ENCODE data around the gene ARFGAP1. TPM values are rescaled to one million over a fixed set of nuclear protein-coding genes. Genes with fewer than 3 reads are reported as not detected.

The ARFGAP1 gene
- total RNA-seq, 1 donor from 2014 or later, result 30.9 TPM

DNA sequence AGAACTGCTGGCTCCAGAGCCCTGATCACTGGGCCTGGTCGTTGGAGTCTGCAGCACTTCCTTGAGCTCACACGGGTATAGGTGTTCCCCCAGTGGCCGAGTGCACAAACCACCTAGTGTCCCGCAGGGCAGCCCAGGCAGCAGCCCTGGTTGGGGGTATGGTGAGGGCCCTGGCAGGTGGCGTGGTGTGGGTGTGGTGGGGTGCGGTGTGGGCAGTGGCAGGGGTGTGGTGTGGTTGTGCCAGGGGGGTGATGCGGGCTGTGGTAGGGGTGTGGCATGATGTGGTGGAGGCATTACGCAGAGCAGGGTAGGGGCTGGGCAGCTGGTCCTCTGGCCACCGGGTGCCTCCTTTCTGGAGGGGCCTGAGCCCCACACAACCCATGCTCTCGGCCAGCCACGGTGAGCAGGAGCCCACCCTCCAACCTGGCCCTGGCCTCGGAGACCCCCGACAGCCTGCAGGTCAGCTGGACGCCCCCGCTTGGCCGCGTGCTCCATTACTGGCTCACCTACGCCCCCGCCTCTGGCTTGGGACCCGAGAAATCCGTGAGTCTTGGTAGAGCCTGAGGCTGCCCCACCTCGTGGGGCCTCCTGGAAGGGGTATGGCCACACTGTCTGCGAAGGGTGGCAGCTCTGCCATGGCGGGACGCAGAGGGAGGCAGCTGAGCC is 40.9 kb downstream of the ARFGAP1 start:
- ATAC-seq (no peak), DNase-seq (peak; percentile 21)
- intact Hi-C loops (cut with micrococcal nuclease), result no loop called here

DNA sequence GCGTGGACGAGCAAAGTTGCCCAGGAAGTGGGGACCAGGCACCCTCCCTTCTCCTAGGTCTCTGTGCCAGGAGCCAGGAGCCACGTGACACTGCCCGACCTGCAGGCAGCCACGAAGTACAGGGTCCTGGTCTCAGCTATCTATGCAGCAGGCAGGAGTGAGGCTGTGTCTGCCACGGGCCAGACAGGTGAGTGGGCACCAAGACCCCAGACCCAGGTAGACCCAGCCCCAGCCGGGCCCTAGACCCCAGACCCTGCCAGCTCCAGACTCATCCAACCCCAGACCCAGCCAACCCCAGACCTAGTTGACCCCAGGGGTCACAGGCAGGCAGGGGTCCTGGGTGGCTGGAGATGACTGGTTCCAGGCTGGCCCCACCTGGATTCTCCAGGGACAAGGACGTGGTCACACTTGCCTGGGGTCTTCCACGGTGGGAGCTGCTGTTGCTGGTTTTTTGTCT is 41.4 kb downstream of the ARFGAP1 start:
- ATAC-seq (peak; percentile 36), DNase-seq (peak; percentile 61)
- intact Hi-C loops (cut with micrococcal nuclease), result no loop called here

DNA sequence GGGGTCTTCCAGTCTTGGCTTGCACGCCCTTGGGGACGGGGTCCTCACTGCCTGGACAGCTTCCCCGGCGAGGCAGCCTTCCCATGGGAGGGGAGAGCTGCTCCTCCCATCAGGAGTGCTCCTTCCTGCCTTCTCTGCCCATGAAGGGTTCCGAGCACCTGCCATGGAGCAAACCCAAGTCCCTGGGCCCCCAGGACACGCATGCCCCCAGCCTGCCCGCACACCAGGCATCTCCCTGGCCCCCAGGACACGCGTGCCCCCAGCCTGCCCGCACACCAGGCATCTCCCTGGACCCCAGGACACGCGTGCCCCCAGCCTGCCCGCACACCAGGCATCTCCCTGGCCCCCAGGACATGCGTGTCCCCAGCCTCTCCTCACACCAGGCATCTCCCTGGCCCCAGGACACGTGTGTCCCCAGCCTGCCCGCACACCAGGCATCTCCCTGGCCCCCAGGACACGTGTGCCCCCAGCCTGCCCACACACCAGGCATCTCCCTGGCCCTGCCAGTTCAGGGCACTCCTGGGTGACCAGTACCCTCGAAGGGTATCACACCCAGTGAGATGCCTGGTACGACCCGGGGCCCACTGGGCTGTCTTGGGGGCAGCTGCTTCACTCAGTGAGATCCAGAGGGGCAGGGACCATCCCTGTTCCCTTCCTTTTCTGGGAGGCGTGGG is 42.1 kb downstream of the ARFGAP1 start:
- ATAC-seq (no peak), DNase-seq (peak; percentile 18)
- intact Hi-C loops (cut with micrococcal nuclease), result no loop called here

DNA sequence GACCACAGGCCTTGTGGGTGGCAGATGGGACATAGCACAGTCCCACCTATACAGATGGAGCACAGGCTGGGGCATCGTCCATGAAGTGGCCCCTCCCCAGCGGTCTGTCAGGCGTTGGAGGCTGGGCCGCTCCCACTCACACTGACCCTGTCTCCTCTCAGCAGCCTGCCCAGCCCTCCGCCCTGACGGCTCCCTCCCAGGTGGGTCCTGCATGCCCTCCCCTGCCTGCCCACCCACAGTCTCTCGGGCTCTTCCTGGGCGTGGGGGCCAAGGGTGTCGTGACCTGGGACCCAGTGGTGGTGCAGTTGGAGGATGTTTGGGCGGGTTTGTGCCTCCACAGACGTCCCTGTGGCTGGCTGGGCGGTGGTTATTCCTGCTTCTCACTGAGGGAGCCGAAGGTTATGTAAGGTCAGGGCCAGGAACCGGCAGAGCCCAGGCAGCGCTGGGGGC is 42.7 kb downstream of the ARFGAP1 start:
- ATAC-seq (peak; percentile 11), DNase-seq (no peak)
- intact Hi-C loops (cut with micrococcal nuclease), result no loop called here

DNA sequence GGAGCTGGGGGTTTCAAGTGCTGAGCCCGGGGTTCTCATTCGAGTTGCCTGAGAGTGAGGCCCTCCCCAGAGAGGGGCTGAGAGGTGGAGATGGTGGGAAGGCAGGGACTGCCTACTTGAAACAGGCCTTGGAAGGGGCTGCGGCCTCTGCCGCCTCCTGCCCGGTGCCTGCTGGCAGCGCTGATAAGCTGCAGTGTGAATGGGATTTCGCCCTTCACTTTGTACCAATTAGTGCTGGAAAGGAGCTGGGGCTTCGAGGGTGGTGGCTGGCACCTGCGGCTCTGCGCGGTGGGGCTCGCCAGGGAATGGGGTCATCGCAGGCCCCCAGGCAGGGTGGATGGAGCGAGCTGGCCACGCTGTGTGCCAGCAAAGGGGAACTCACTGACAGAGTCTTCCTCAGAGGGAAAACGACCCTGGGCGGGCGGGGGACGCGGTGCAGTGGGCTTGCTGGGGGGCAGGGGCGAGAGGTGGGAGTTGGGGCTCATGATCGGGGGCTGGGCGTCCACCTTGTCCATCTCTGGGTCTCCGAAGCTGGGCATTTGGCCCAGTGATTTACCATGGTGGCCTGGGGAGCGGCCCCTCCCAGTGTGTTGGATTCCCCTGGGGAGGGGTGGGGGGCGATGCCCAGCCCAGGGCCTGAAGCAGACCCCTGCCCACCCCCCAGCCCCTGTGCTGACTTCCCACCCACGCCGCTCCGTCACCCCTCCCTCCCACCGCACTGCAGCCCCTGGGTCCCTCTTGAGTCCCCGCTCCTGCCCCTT is 43.3 kb downstream of the ARFGAP1 start:
- ATAC-seq, result peak; percentile 6
- intact Hi-C loops (cut with micrococcal nuclease), result no loop called here
- DNase-seq, result peak; percentile 29

DNA sequence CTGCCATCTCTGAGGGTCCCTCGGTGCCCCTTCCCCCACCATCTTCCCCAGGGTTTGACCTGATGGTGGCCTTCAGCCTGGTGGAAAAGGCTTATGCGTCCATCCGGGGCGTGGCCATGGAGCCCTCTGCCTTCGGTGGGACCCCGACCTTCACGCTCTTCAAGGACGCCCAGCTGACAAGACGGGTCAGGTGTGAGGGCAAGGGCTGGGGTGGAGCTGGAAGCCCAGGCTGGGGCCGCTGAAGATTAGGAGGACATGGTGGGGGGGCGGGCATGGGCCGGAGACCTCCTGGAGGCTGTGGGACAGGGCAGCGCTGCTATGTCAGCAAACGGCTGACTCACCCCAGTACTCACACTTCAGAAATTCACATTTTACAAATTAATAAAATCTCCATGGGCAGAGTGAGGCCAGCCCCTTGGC is 43.9 kb downstream of the ARFGAP1 start:
- no peak for ATAC-seq
- DNase-seq, result peak; percentile 17
- intact Hi-C loops (cut with micrococcal nuclease), result no loop called here

DNA sequence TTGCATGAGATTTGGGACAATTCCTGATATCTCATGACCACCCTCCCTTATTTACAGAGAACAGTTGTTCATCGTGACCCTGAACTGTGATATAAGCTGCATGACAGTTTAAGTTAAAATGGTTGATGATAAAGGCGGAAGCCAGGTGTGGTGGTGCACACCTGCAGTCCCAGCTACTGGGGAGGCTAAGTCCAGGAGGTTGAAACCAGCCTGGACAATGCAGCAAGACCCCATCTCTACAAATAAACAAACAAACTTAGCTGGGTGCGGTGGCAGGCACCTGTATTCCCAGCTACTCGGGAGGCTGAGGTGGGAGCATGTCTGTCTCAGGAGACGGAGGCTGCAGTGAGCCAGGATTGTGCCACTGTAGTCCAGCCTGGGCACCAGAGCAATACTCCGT is 44.4 kb downstream of the ARFGAP1 start:
- intact Hi-C loops (cut with micrococcal nuclease), result no loop called here
- DNase-seq (no peak), ATAC-seq (no peak)

DNA sequence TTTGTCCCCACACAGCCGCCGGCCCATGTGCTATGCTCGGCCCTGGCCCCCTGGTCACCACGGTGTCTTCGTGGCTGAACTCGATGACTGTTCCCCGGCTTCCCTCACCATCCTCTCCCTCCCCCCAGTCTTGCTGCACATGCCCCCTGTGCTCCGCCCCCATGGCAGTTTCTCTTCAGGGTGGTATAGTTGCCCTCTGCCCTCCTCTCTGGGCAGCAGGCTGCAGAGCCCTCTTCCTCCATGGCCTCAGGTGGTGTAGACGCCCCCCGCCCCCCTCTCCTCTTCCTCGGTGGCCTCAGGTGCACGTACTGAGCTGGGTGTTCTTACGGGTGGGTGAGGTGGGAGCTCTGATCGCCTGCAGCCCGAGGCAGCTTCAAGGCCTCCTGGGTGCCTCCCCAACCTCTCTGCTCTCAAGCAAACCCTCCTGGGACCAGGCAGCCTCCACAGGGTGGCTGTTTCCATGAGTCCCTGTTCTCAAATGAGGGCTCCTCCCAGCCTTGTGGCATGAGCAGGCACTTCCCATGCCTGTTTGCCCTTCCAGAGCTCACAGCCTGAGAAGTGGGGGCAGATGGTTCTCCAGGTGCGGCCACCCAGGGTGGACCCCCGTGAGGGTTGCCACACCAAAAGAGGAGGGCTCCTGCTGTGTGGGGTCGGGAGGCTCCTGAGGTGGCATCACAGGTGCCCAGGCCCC is 45.1 kb downstream of the ARFGAP1 start:
- peak; percentile 16 for DNase-seq
- intact Hi-C loops (cut with micrococcal nuclease), result no loop called here
- ATAC-seq, result no peak

DNA sequence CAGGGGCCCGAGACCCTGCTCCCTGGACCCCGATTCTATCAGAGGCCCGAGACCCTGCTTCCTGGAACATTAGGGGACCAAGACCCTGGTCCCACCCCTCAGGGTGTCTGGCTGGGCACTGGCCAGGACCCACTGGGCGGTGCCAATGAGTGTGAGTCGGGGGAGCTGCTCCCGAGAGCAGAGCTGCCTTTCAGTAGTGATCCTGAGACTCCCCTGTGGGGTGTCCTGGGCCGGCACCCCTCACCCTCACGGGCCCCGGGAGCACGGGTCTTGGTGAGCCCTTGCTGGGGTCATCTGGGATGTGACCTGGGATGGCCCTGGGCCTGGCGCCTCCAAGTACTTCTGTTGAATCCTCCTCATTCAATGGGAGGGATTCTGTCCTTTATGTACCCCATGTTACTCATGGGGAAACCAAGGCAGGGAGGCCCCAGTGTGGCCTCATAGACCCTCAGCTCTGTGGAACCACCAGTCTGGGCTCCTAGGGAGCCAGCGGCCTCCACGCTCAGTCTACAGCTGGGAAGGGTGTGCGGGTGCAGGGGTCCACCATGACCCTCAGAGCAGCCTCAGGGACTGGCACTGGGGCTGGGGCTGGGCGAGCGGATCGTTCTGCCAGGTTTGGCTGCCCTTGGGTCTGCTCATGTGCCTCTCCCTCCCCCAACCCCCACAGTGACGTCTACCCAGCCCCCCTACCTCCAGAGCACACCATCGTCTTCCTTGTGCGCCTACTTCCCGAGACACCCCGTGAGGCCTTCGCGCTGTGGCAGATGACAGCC is 46.0 kb downstream of the ARFGAP1 start:
- intact Hi-C loops (cut with micrococcal nuclease), result no loop called here
- ATAC-seq, result no peak
- peak; percentile 20 for DNase-seq

DNA sequence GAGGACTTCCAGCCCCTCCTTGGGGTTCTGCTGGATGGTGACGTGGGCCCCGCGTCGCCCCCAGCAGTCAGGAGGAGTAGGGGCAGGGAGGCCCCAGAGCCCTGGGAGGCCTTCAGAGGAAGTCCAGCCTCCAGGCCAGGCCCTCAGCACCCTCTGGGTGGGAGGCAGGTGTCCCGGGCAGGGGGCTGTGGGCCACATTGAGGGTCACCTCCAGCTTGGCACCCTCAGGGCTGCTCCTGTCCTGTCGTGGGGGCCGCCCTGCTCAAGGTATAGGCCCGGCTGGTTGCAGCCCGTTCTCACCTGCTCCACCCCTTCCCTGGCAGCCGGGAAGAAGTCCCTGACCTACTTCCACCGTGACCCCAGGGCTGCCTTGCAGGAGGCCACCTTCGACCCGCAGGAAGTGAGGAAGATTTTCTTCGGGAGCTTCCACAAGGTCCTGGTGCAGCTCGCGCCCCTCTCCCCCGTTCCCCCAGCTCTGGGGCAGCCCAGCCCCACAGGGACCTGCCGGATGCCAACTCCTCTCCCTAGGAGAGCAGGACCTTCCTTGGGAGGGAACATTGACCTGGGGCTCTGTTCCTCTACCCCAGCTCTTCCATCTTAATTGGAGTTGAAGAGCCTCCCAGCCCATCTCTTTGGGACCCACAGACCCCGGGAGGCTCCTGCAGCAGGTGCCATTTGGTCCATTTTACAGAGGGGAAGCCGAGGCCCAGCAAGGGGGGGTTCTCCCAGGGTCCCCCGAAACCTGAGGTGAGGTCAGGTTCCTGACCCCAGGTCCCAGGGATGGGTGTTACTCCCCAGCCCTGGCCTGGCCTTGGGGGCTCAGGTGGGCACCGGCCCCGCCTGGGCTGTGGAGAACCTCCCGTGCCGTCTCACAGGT is 46.8 kb downstream of the ARFGAP1 start:
- peak; percentile 12 for DNase-seq
- intact Hi-C loops (cut with micrococcal nuclease), result no loop called here
- no peak for ATAC-seq

DNA sequence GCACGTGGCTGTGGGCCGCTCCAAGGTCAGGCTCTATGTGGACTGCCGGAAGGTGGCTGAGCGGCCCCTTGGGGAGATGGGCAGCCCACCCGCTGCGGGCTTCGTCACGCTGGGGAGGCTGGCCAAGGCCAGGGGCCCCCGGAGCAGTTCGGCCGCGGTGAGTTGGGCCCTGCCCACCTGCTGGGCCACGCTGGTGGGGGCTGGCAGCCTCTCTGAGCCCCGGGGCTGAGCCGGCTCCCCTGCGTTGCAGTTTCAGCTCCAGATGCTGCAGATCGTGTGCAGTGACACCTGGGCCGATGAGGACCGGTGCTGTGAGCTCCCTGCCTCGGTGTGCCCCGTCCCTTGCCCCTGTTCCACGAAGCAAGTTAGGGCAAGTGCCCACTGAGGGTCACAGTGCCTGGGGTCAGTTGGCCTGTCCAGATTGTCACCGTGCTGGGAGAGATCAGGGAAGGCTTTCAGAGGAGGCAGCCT is 47.5 kb downstream of the ARFGAP1 start:
- no peak for ATAC-seq
- intact Hi-C loops (cut with micrococcal nuclease), result no loop called here
- no peak for DNase-seq

DNA sequence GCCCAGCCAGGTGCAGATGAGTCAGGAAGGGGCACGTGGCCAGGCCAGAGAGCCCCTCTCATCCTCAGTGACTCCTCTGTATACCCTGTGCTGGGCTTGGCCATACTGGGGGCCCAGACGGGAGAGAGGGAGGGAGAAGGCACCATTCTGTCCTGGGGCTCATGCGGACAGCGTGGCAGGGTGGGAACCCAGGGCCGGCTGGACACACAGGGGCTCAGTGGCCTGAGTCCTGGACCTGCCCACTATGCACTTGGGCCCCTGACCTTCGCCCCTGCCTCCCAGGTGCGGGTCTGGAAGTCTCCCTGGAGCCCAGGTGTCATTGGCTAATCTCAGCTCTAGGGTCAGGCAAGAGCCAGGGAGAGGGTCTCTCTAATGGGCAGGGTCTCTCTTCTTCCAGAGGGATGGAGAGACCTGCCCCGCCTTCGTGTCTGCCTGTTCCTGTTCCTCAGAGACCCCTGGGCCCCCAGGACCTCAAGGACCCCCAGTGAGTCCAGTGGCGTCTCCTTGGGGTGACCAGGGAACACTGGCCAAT is 48.1 kb downstream of the ARFGAP1 start:
- DNase-seq, result peak; percentile 25
- intact Hi-C loops (cut with micrococcal nuclease), result no loop called here

DNA sequence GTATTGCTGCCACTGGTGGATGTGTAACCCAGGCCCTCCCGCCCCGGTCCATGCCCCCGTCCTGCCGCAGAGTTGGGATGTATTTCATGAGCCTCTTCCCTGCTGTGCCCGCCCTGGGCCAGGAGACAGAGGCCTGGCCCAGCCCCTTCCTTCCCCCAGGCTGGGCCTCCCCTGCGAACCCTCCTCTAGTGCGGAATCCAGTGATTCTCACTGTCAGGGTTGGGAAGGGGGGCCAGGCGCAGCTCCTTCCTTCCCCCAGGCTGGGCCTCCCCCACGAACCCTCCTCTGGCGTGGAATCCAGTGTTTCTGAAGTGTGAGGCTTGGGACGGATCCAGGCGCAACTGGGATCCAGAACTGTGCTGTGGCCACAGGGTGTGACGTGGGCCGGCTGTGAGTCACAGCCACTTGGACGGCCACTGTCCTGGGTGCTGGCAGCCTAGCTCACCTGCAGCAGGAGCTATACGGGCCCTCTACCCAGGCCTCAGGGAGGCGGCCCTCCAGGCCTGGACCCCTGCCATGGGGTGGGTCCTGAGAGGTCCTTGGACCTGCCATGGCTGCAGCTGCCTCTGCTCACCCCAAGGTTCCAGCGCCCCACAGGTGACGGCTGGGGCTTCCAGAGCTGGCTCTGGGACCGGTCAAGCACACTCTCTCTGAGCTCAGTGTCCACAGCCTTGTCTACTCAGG is 48.7 kb downstream of the ARFGAP1 start:
- peak; percentile 86 for DNase-seq
- peak; percentile 91 for ATAC-seq
- intact Hi-C loops (cut with micrococcal nuclease), result no loop called here

More for the DNA sequence above, 48.1 kb downstream of the ARFGAP1 start:
- no peak for ATAC-seq

DNA sequence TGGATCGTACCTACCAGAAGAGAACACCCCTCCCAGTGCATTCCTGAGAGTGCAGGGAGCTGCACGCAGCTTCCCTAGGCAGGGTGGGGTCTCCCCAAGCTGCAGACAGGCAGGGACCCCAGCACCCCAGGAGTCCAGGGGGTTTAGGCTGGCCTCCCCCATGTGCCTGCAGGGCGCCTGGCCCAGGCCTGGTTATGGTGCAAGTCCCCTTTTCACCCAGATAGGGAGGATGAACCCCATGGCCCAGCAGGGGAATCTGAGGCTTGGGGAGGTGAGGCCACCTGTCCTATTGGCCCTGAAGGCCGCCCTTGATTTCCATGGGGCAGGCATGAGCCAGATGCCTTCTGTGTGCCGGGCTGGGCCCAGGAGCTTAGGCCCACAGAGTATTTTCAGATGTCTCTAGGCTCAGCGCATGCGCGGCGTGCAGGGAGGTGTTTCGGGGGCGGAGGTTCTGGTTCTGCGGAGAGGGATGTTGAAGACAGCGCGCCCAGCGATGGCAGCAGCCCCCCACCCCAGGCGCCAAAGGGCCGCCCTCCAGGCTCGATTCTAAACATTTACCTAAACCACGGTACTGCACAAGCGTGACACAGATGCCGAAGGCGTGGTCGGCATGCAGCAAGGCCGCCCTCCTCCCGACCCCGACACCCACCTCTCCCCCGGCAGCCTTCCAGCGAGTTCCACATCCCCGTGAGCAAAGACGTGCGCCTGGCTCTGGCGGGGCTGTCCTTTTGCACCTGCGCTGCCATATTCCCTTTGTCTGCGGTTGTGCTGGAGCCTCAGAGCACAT is 49.7 kb downstream of the ARFGAP1 start:
- no peak for ATAC-seq
- peak; percentile 25 for DNase-seq
- intact Hi-C loops (cut with micrococcal nuclease), result no loop called here

DNA sequence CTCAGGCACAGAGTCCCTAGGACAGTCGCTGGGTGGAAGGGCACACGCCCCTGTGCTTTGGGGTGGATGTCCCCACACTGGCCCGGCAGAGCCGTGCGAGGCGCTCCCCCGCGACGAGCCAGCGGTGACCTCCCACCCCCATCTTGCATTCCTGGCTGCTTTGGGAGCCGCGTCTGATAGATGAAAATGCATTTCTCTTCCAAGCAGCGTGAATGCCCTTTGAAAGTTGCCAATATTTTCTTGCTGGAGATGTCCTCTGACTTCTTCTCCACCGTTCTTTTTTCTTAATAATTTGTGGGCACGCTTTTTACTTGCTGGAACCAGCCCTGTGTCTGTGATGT is 50.3 kb downstream of the ARFGAP1 start:
- DNase-seq (peak; percentile 15), ATAC-seq (no peak)
- intact Hi-C loops (cut with micrococcal nuclease), result no loop called here

DNA sequence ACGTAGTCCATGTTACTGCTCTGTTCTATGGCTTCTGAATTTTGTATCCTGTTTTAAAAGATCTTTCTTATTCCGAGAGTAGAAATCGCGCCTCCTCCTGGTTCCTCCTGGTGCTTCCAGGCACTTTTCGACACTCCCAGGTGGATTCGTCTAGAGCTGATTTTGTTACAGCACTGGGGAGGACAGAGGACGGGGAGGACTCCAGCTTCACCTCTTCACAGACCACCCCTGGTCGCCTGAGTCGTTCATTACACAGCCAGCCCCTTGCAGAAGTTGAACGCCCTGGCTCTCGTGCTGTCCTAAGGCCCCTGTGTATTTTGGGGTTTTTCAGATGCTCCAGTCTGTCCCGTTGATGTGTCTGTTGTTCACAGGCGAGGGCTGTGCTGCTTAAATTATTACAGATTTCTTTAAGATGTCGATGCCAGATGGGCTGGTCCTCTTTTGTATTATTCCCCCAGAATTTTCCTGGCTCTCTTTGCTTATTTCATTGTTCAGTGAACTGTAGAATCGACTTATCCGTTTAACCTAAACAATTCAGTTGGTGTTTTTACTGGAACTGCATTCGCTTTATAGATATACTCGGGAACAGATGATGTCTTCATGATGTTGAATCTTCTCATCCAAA is 50.9 kb downstream of the ARFGAP1 start:
- intact Hi-C loops (cut with micrococcal nuclease), result no loop called here
- no peak for ATAC-seq
- DNase-seq, result no peak

All from left ventricle myocardium superior (tissue), 1 donor.